Ecto neural progenitor cell (in vitro differentiated cells): ENCODE measurements around the gene ATXN7.

Source experiments
- DNase-seq: peaks from one replicate; pipeline ENCODE4 v3.0.0-alpha.2; 2018; ENCODE audit warnings: low spot score

ATXN7 gene

GRCh38 chr3:63964681-63965485, 101.2 kb downstream of the ATXN7 start:
- no peak for DNase-seq

GRCh38 chr3:63966007-63966406, 102.3 kb downstream of the ATXN7 start:
- DNase-seq, result no peak

GRCh38 chr3:63966871-63967270, 103.2 kb downstream of the ATXN7 start:
- DNase-seq, result no peak

GRCh38 chr3:63967675-63968611, 104.3 kb downstream of the ATXN7 start:
- peak; percentile 63 for DNase-seq

GRCh38 chr3:63968612-63969350, 105.1 kb downstream of the ATXN7 start:
- DNase-seq, result no peak

GRCh38 chr3:63969876-63970275, 106.2 kb downstream of the ATXN7 start:
- no peak for DNase-seq

- peak; percentile 64 for DNase-seq
Observed at GRCh38 chr3:63970631-63971475, 107.2 kb downstream of the ATXN7 start.

GRCh38 chr3:63972196-63972595, 108.5 kb downstream of the ATXN7 start:
- no peak for DNase-seq

- DNase-seq, result no peak
Observed at GRCh38 chr3:63972987-63973386, 109.3 kb downstream of the ATXN7 start.

- no peak for DNase-seq
Observed at GRCh38 chr3:63973406-63973805, 109.7 kb downstream of the ATXN7 start.

GRCh38 chr3:63974451-63974850, 110.8 kb downstream of the ATXN7 start:
- DNase-seq, result no peak

- no peak for DNase-seq
Observed at GRCh38 chr3:63975723-63976122, 112.1 kb downstream of the ATXN7 start.

- DNase-seq, result no peak
Observed at GRCh38 chr3:63976161-63976871, 112.6 kb downstream of the ATXN7 start.

- DNase-seq, result no peak
Observed at GRCh38 chr3:63976872-63977200, 113.2 kb downstream of the ATXN7 start.

- DNase-seq, result no peak
Observed at GRCh38 chr3:63977893-63978292, 114.2 kb downstream of the ATXN7 start.

- DNase-seq, result no peak
Observed at GRCh38 chr3:63979093-63979885, 115.6 kb downstream of the ATXN7 start.

- no peak for DNase-seq
Observed at GRCh38 chr3:63980019-63980418, 116.4 kb downstream of the ATXN7 start.

GRCh38 chr3:63980830-63981498, 117.3 kb downstream of the ATXN7 start:
- no peak for DNase-seq

GRCh38 chr3:63981980-63982379, 118.3 kb downstream of the ATXN7 start:
- no peak for DNase-seq
